DOHH2 (cell line): ENCODE data around the gene TCF21.

Source experiments
- CTCF ChIP-seq: fragments of 200-600 bp; sonication (generic); IDR thresholded peaks from one replicate; pipeline ENCODE4 v1.5.1; 2014; ENCODE audit warnings: antibody characterized with exemption, mild to moderate bottlenecking, low read depth, low read length; ENCODE audit not compliant: poor library complexity, severe bottlenecking
- EZH2phosphoT487 ChIP-seq: fragments of 200-600 bp; sonication (generic); IDR thresholded peaks from 2 replicates; pipeline ENCODE4 v1.6.1; 2017; ENCODE audit warnings: borderline replicate concordance, mild to moderate bottlenecking, antibody characterized with exemption, low read length, moderate library complexity, mixed read lengths

GRCh38 chr6:133865680-133866079 is 23.2 kb upstream of the TCF21 start:
- TF ChIP-seq CTCF (no peak), EZH2phosphoT487 (no peak)
